ENCODE results near the gene SAYSD1.

Gene SAYSD1

DNA sequence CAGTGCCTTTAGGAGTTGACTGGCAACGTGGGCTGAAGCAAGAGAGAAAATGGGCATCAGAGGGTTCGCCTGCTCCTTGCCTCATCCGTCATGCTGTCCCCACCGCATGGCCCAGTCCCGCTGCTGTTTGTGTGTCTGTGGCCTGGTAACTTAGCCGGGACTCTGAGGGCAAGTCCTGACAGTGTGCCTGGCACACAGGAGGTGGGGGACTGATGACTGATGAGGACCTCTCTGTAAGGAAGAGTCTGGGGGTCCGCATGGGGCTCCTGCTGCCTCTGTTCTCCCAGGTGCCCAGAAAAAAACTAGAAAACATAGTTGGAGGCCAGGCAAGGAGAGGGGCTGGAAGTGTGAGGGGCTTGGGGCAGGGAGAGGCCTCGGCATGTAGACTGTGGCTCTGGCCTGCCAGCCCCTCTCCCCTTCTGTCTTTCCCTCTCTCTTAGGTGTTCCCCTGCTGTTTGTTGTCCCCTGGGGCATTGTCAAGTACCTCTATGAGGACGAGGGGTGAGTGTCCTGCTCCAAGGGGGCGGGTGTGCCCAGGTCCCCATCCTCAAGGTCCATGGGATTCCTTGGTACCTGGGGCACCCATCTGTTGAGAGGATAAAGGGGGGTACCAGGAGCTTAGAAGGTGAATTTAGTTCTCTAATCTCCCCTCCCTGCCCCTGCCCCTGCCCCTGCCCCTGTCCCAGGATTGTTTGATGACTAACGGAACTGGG, 36.9 kb downstream of the SAYSD1 start:
- DNase-seq: no peak

- DNase-seq: no peak
Measured at GRCh38 chr6:39076623-39077535, 38.1 kb downstream of the SAYSD1 start.

GRCh38 chr6:39075807-39076622, 39.0 kb downstream of the SAYSD1 start:
- DNase-seq: no peak

GRCh38 chr6:39075010-39075686, 39.8 kb downstream of the SAYSD1 start:
- no peak for DNase-seq

GRCh38 chr6:39074486-39074885, 40.5 kb downstream of the SAYSD1 start:
- DNase-seq: no peak

- no peak for DNase-seq
Measured at GRCh38 chr6:39073471-39074355, 41.3 kb downstream of the SAYSD1 start.

GRCh38 chr6:39072830-39073229, 42.2 kb downstream of the SAYSD1 start:
- no peak for DNase-seq

GRCh38 chr6:39068391-39068790, 46.6 kb downstream of the SAYSD1 start:
- DNase-seq: no peak

DNA sequence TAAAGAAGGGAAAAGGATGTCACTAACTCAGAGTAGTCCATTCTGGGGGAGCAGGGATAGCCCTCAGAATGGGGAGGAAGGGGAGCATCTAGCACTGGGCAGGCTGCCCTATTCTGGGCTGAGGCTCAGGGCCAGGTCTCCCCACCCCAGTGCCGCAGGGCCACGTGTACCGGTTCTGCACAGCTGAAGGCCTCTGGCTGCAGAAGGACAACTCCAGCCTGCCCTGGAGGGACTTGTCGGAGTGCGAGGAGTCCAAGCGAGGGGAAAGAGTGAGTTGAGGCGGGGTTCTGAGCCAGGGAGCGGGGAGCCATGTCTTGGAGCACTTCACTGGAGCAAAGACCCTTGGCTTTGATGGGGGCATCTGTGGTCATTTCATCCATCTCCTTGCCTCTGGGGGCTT, 49.4 kb downstream of the SAYSD1 start:
- no peak for DNase-seq

- no peak for DNase-seq
Measured at GRCh38 chr6:39063526-39063925, 51.5 kb downstream of the SAYSD1 start.

DNA sequence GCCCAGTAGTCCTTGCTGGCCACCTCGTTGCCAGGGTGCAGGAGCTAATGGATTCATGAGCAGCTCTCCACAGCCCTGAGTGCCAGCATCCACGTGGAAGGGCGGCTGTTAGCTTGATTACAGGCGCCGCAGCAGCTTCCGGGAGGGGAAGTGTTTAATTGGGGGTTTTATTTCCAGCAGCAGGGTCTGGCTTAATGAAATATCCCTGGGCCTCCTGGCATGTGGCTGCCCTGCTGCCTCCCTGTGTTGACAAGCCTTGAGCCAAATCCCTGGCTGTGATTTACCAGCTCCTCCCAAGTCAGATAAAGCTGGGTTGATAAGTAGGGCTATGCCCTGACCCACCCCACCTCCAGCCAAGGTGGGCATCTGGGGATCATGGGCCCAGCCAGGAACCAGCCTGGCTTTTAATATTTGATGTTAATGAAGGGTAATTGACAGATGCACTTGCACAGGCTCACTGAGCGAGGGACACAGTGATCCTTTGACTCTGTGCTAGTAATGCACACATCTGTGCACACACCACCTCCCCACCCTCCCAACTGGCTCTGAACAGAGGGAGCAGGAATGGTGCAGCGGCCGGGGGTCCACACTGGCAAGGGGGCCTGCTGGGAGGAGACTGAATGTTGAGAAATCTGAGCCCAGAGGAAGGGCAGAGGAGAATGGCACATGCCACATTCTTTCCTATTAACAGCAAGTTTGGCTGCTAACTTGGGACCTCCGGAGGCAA, 52.8 kb downstream of the SAYSD1 start:
- no peak for DNase-seq

DNA sequence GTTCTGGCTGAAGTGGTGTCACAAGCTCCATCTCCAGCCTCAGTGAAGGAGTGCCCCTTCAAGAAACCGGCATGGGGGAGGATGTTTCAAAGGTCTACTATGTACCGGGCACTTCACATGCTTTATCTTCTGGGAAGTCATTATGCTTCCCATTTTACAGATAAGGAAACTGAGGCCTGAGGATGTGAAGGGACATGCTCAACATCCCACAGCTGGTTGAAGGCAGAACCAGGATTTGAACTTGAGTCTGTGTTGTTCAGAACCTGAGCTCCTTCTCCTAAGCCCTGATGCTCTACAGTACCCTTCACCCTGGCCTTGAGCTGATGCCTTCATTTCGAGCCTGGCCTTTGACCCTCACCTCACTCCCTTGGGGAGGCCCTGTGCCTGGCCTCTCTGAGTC, 53.4 kb downstream of the SAYSD1 start:
- no peak for DNase-seq

DNA sequence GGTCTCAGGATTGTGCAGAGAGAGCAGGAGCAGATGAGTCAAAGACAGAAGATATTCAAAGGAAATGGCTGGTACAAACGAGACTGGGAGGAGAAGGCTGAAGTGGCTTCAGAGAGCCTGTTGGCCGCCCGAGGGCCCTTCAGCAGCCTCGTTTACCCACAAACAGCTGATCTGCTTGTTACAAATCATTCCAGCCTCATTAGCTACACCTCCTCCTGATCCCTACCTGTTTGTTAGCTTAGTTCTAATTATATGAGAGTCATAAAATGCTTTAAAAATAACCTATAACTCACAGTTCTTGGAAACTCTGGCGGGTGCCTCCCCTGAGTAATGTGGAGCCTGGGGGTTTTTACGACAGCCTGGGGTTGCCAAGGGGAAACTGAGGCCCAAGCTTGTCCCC, 53.8 kb downstream of the SAYSD1 start:
- no peak for DNase-seq

DNA sequence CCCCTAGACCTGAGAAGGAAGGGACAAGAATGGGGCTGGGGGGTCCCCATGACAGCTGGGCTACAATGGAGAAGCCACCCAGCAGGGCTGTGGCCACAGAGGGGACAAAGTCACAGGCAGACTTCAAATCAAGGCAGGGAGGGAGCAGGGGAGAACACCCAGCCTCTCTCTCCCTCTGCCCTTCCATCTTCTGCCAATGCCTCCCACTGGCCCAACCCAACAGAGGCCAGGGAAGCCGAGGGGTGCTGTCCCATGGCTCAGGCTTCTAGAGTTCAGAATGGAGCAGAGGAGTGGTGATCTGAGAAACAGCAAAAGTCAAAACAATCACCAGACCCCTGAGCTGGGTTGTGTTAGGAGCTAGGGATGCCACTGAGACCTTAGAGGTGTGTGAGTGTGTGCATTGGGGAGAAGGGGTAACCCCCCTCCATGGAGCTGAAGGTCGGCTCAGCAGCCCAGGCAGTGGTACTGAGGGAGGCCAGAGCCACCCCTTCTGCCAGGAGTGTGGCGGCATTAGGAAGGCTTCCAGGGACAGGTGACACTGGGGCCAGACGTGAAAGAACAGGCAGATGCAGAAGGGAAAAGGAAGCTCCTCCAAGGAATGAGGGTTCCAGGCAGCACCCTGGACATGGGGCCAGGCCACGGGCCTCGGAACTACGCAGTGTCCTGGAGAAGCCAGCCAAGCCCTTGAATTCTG, 54.4 kb downstream of the SAYSD1 start:
- DNase-seq: no peak

- DNase-seq: no peak
Measured at GRCh38 chr6:39059496-39060310, 55.3 kb downstream of the SAYSD1 start.

DNA sequence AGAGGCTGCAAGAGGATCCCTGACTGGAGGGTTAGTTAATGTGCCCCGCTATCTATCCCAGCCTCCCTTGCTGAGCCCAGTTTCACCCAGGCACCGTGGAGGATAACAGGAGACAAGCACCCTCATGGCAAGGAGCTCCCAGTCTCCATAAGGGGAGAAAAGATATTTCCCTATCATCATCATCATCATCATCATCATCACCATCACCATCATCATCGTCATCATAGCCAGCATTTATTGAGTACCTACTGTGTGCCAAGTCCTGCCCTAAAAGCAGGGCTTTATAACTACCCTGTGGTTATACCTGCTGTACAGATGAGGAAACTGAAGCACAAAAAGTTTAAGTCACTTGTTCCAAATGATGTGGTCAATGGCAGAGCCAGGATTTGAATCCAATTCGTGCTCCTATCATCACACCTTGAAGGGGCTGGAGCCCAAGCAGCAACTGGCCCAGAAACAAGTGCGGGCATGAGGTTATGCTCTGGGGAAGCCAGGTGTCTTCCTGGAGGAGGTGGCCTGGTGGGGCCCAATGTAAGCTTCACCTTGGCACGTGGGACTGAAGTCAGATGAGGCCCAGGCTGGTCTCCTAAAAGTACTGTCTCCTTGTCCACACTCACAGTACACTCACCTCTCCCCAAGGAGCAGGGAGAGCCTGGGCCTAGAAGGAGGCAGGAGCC, 56.4 kb downstream of the SAYSD1 start:
- no peak for DNase-seq

GRCh38 chr6:39057251-39058155, 57.5 kb downstream of the SAYSD1 start:
- DNase-seq: no peak

- no peak for DNase-seq
Measured at GRCh38 chr6:39056681-39057080, 58.3 kb downstream of the SAYSD1 start.
